Esophagus muscularis mucosa (tissue), 4 donors: ENCODE measurements around the gene JPH4. TPM values are rescaled to one million over a fixed set of nuclear protein-coding genes. Genes with fewer than 3 reads are reported as not detected.
"Not testable (repeated sequence)": the region's sequence is repeated elsewhere in the genome, so short reads cannot be mapped to it uniquely, and the experiment has no call there.

Experiments
- DNase-seq: peaks from one replicate; pipeline ENCODE4 v3.0.0-alpha.2; 2017; ENCODE audit errors: extremely low spot score
- H3K27ac ChIP-seq, 4 donors: fragments of 200-600 bp; sonication (generic); replicated peaks in 1 of 4; 1 replicate in 3 of 4; 2 replicates in 1 of 4; pipeline ENCODE4 v1.5.1; 2016 to 2019; ENCODE audit warnings: mild to moderate bottlenecking in 1 of 4
- H3K27me3 ChIP-seq, 4 donors: fragments of 200-600 bp; sonication (generic); one replicate each; pipeline versions ENCODE4 v1.5.1 to v1.6.0; 2016 to 2019
- H3K36me3 ChIP-seq, 4 donors: fragments of 200-600 bp; sonication (generic); one replicate each; pipeline ENCODE4 v1.5.1; 2016 to 2019
- H3K4me1 ChIP-seq, 4 donors: fragments of 200-600 bp; sonication (generic); one replicate each; pipeline ENCODE4 v1.5.1; 2016 to 2019
- H3K4me3 ChIP-seq, 4 donors: fragments of 200-600 bp; sonication (generic); 1 replicate in 2 of 4; 2 replicates in 2 of 4; pipeline ENCODE4 v1.5.1; 2016 to 2019; ENCODE audit warnings: mild to moderate bottlenecking in 4 of 4, moderate library complexity in 1 of 4
- H3K9me3 ChIP-seq, 4 donors: fragments of 200-600 bp; sonication (generic); 1 replicate in 3 of 4; 2 replicates in 1 of 4; pipeline ENCODE4 v1.5.1; 2016 to 2019
- CTCF ChIP-seq, 3 experiments: fragments of 200-600 bp in 2 of 3; fragments of 450-650 bp in 1 of 3; sonication (generic) in 2 of 3; IDR thresholded peaks; one replicate each; pipeline ENCODE4 v1.5.1; 2017 to 2019; ENCODE audit warnings: antibody characterized with exemption in 3 of 3, mild to moderate bottlenecking in 2 of 3, moderate library complexity in 1 of 3
- EP300 ChIP-seq: sonication (generic); formaldehyde crosslinking; IDR thresholded peaks from one replicate; pipeline ENCODE4 v1.6.1; 2017; ENCODE audit warnings: antibody characterized with exemption
- POLR2A ChIP-seq: fragments of 450-650 bp; IDR thresholded peaks from one replicate; pipeline ENCODE4 v1.6.1; 2017; ENCODE audit warnings: antibody characterized with exemption, moderate library complexity, mild to moderate bottlenecking, low read depth
- POLR2AphosphoS5 ChIP-seq, 2 donors: sonication (generic); formaldehyde crosslinking; IDR thresholded peaks; one replicate each; pipeline ENCODE4 v1.6.1; 2017; ENCODE audit warnings: antibody characterized with exemption in 2 of 2
- WGBS: methylation state at CpG from one replicate; pipeline ENCODE4 v1.1.5; 2018; 5-methylcytosine and 5-hydroxymethylcytosine counted together
- intact Hi-C: fragments of 100-400 bp; cut with DNase I; formaldehyde crosslinking; loops from one replicate; pipeline ENCODE4 v1.15.1; 2023
- total RNA-seq, 4 donors: library from RNA; depleted of rRNA; stranded (reverse); fragments of >200 nt; gene quantifications; one replicate each; pipeline versions ENCODE4 v1.1.0 to v1.2.1, GENCODE V29; 2016

Gene JPH4
- total RNA-seq, 4 donors from 2014 or later: 0.83 to 2.8 (median 2.0) TPM

GRCh38 chr14:23538785-23539184, 39.8 kb downstream of the JPH4 start:
- Histone ChIP-seq H3K4me1 (peaks cover 0 to 12% (median 2%) of the 10 kb centered on the region in 4 donors), H3K27me3 (no peaks in the 10 kb centered on the region), H3K27ac (no peak overlapping the region), H3K4me3 (no peak overlapping the region), H3K9me3 (no peaks in the 10 kb centered on the region), H3K36me3 (peaks cover 0 to 16% (median 0%) of the 10 kb centered on the region in 4 donors)
- no peak for DNase-seq
- intact Hi-C loops: no loop called here
- no peak for TF ChIP-seq EP300
- no peak for TF ChIP-seq POLR2A
- no peak for TF ChIP-seq CTCF (IDR thresholded peaks at IDR 0.05)
- TF ChIP-seq POLR2AphosphoS5 (IDR thresholded peaks at IDR 0.05): no peak
- 46% methylated on average over 7 of the region's 7 CpGs for WGBS

- H3K9me3 ChIP-seq: no peaks in the 10 kb centered on the region
- peaks cover 0 to 12% (median 2%) of the 10 kb centered on the region in 4 donors for H3K4me1 ChIP-seq
- WGBS: 76% methylated on average over 10 of the region's 10 CpGs
- intact Hi-C loops: no loop called here
- DNase-seq: no peak
- peaks cover 0 to 18% (median 3%) of the 10 kb centered on the region in 4 donors for H3K36me3 ChIP-seq
- no peak overlapping the region for H3K27ac ChIP-seq
- no peaks in the 10 kb centered on the region for H3K27me3 ChIP-seq
- no peak overlapping the region for H3K4me3 ChIP-seq
- no peak for TF ChIP-seq POLR2AphosphoS5 (IDR thresholded peaks at IDR 0.05)
- no peak for TF ChIP-seq POLR2A
- no peak for TF ChIP-seq CTCF (IDR thresholded peaks at IDR 0.05)
- no peak for TF ChIP-seq EP300
These were observed 40.4 kb downstream of the JPH4 start for GRCh38 chr14:23538050-23538718.

- peaks cover 0 to 19% (median 3%) of the 10 kb centered on the region in 4 donors for H3K36me3 ChIP-seq
- DNase-seq: no peak
- WGBS: 69% methylated on average over 13 of the region's 13 CpGs
- no peaks in the 10 kb centered on the region for H3K9me3 ChIP-seq
- no peak overlapping the region for H3K27ac ChIP-seq
- TF ChIP-seq POLR2AphosphoS5 (IDR thresholded peaks at IDR 0.05): no peak
- no peak for TF ChIP-seq POLR2A
- no peak for TF ChIP-seq EP300
- no peak for TF ChIP-seq CTCF (IDR thresholded peaks at IDR 0.05)
- no peaks in the 10 kb centered on the region for H3K27me3 ChIP-seq
- no peak overlapping the region for H3K4me3 ChIP-seq
- intact Hi-C loops: no loop called here
- peaks cover 0 to 12% (median 2%) of the 10 kb centered on the region in 4 donors for H3K4me1 ChIP-seq
These were observed 41.1 kb downstream of the JPH4 start for GRCh38 chr14:23537351-23538049.

- 80% methylated on average over 6 of the region's 6 CpGs for WGBS
- H3K36me3 ChIP-seq: peaks cover 0 to 19% (median 3%) of the 10 kb centered on the region in 4 donors
- H3K4me1 ChIP-seq: peaks cover 0 to 12% (median 2%) of the 10 kb centered on the region in 4 donors
- intact Hi-C loops, DNase-seq, H3K9me3 ChIP-seq, H3K4me3 ChIP-seq, H3K27ac ChIP-seq, H3K27me3 ChIP-seq: not testable (repeated sequence)
These were observed 41.7 kb downstream of the JPH4 start for GRCh38 chr14:23536906-23537305.

- Histone ChIP-seq H3K36me3 (peaks cover 0 to 19% (median 3%) of the 10 kb centered on the region in 4 donors), H3K27me3 (no peaks in the 10 kb centered on the region), H3K4me3 (no peak overlapping the region), H3K4me1 (peaks cover 0 to 12% (median 2%) of the 10 kb centered on the region in 4 donors), H3K27ac (no peak overlapping the region), H3K9me3 (no peaks in the 10 kb centered on the region)
- no peak for DNase-seq
- intact Hi-C loops: no loop called here
- TF ChIP-seq EP300 (no peak), POLR2AphosphoS5 (IDR thresholded peaks at IDR 0.05) (no peak), POLR2A (no peak), CTCF (IDR thresholded peaks at IDR 0.05) (no peak)
- WGBS: 97% methylated on average over 2 of the region's 2 CpGs
These were observed 42.1 kb downstream of the JPH4 start for GRCh38 chr14:23536494-23536893.
